Choroid plexus epithelial cell (primary cell): ENCODE data around the gene PFKFB4.
"Not testable (repeated sequence)": the region's sequence is repeated elsewhere in the genome, so short reads cannot be mapped to it uniquely, and the experiment has no call there.

Source experiments
- DNase-seq: peaks from one replicate; pipeline ENCODE4 v3.0.0-alpha.2; 2010; ENCODE audit warnings: low read depth
- H3K4me3 ChIP-seq: 2 replicates; pipeline ENCODE4 v1.5.1; 2011; ENCODE audit warnings: low read depth, mild to moderate bottlenecking, control low read depth, low read length, moderate library complexity
- TF ChIP-seq, protein P1 (sequence below): conservative IDR thresholded peaks from 2 replicates; pipeline ENCODE4 v1.5.1; 2011; ENCODE audit warnings: low read depth, mild to moderate bottlenecking, control low read depth, inconsistent platforms, low read length, moderate library complexity

PFKFB4 gene

DNA sequence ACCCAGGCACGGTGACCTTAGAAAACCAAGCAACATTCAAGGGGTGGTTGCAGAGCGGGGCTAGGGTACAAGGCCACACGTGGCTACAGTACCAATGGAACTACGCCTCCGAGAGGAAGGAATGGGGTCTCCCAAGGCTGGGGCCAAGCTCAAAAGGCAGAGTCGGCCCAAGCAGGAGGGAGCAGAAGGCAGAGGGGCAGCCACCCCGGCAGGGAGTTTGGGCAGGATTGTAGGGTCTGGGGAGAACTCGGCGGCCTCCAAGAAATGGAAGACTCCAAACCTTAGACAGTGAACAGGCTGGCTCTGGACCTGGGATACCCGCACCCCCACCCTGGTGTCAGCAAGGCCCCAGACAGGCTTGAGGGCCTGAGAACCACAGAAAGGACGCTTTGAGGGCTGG is 81.4 kb downstream of the PFKFB4 start:
- no peak for DNase-seq
- no peak overlapping the region for H3K4me3 ChIP-seq
- TF ChIP-seq, protein P1, sequence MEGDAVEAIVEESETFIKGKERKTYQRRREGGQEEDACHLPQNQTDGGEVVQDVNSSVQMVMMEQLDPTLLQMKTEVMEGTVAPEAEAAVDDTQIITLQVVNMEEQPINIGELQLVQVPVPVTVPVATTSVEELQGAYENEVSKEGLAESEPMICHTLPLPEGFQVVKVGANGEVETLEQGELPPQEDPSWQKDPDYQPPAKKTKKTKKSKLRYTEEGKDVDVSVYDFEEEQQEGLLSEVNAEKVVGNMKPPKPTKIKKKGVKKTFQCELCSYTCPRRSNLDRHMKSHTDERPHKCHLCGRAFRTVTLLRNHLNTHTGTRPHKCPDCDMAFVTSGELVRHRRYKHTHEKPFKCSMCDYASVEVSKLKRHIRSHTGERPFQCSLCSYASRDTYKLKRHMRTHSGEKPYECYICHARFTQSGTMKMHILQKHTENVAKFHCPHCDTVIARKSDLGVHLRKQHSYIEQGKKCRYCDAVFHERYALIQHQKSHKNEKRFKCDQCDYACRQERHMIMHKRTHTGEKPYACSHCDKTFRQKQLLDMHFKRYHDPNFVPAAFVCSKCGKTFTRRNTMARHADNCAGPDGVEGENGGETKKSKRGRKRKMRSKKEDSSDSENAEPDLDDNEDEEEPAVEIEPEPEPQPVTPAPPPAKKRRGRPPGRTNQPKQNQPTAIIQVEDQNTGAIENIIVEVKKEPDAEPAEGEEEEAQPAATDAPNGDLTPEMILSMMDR, result no peak

DNA sequence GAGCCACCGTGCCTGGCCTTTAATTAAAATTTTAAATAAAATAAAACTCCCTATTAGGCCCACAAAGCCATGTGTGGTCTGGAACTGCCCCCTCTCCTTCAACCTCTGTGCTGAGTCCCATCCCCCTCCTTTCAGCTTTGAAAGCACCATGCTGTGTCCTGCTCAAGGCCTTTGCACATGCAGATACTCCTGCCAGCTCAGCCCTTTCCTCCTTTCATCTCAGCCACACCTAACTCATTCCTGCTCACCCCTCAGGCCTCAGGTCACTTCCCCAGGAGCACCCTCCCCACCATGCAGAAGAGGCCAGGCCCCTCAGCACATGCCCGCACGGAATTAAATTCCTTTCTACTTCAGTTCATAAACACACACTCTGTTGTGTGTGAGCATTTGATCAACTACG is 82.0 kb downstream of the PFKFB4 start:
- DNase-seq, result peak; percentile 18

DNA sequence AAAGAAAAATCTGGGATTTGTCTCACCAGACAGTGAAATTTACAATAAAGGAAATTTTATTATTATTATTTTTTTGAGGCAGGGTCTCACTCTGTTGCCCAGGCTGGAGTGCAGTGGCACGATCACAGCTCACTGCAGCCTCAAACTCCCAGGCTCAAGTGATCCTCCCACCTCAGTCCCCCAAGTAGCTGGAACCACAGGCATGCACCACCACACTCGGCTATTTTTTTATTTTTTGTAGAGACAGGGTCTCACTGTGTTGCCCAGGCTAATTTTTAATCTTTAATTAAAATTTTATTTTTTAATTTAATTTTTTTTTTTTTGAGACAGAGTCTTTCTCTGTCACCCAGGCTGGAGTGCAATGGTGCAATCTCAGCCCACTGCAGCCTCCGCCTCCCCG is 82.6 kb downstream of the PFKFB4 start:
- not testable (repeated sequence) for H3K4me3 ChIP-seq, DNase-seq

More for the DNA sequence above, 82.0 kb downstream of the PFKFB4 start:
- TF ChIP-seq, protein P1, result no peak
- H3K4me3 ChIP-seq, result no peak overlapping the region

DNA sequence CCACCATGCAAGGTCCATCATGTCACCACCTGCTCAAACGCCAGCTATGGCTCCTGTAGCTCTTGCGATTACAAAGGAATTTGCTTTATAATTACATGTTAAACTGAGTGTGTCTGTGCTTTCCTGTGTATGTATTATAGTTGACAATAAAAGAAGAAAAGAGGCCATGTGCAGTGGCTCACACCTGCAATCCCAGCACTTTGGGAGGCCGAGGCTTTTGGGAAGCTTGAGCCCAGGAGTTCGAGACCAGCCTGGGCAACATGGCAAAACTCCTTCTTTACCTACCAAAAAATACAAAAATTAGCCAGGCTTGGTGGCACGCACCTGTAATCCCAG is 83.0 kb downstream of the PFKFB4 start:
- H3K4me3 ChIP-seq, result no peak overlapping the region
- TF ChIP-seq, protein P1, result no peak
- DNase-seq, result no peak

- H3K4me3 ChIP-seq, result peak overlapping the region; percentile 86
- DNase-seq, result peak; percentile 92
- TF ChIP-seq, protein P1, result peak; percentile 39
These were observed 83.5 kb downstream of the PFKFB4 start for GRCh38 chr3:48472923-48473616.

DNA sequence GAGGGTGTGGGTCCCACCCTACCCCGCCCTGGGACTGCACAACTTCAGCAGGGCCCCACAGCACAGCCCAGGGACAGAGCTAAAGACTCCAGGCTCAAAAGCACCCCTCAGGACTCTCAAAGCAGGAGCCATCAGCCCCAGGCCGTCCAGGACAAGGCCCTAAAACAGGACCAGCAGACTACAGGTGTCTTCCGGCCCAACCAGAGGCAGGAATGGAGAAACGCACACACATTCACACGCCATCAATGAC is 84.0 kb downstream of the PFKFB4 start:
- H3K4me3 ChIP-seq, result peak overlapping the region; percentile 86
- no peak for DNase-seq
- TF ChIP-seq, protein P1, result peak; percentile 17

GRCh38 chr3:48470286-48470685 is 86.3 kb downstream of the PFKFB4 start:
- no peak overlapping the region for H3K4me3 ChIP-seq
- TF ChIP-seq, protein P1, result no peak
- no peak for DNase-seq
